H1 (cell line): ENCODE results near the gene NOL4L. TPM values are rescaled to one million over a fixed set of nuclear protein-coding genes. Genes with fewer than 3 reads are reported as not detected.

Experiments used
- CTCF ChIA-PET: fragments of 300-600 bp; sonication (Branson Sonifier 250); formaldehyde crosslinking; loops from one replicate; lab custom pipeline; 2021; ENCODE audit not compliant: partially characterized antibody; lab: Charles Lee
- POLR2A ChIA-PET: fragments of 300-600 bp; sonication (Branson Sonifier 250); formaldehyde crosslinking; loops from one replicate; lab custom pipeline; 2021; ENCODE audit warnings: inconsistent platforms; ENCODE audit not compliant: partially characterized antibody; lab: Charles Lee
- DNase-seq, 2 experiments: peaks; one replicate each; pipeline versions ENCODE4 v3.0.0 to v3.0.0-alpha.2; 2010 to 2022; ENCODE audit warnings: low spot score in 2 of 2, low read depth in 1 of 2, mixed read lengths in 1 of 2
- FAIRE-seq: peaks from 2 replicates; lab custom pipeline; 2011; peaks lifted over from hg19 to GRCh38; lab: Jason Lieb, UNC
- H2AFZ ChIP-seq: 2 replicates; pipeline ENCODE4 v1.8.1; 2012; ENCODE audit warnings: low read length, inconsistent platforms
- H2AK5ac ChIP-seq: 2 replicates; pipeline ENCODE4 v1.6.1; 2013; ENCODE audit warnings: low read depth, low read length
- H2BK120ac ChIP-seq: replicated peaks from 2 replicates; pipeline ENCODE3; 2013; ENCODE audit warnings: low read depth, low read length, inconsistent platforms
- H2BK12ac ChIP-seq: 2 replicates; pipeline ENCODE4 v1.6.1; 2013; ENCODE audit warnings: low read depth, low read length
- H2BK15ac ChIP-seq: 2 replicates; pipeline ENCODE4 v1.6.1; 2013; ENCODE audit warnings: low read length
- H2BK20ac ChIP-seq: 2 replicates; pipeline ENCODE4 v1.6.1; 2013; ENCODE audit warnings: low read length
- H2BK5ac ChIP-seq: 2 replicates; pipeline ENCODE4 v1.6.1; 2013; ENCODE audit warnings: low read depth, low read length
- H3K14ac ChIP-seq: 2 replicates; pipeline ENCODE4 v1.6.1; 2013; ENCODE audit warnings: inconsistent platforms; ENCODE audit not compliant: insufficient read length
- H3K18ac ChIP-seq: 2 replicates; pipeline ENCODE4 v1.6.1; 2013; ENCODE audit warnings: low read length; ENCODE audit errors: extremely low read depth
- H3K23ac ChIP-seq: 2 replicates; pipeline ENCODE4 v1.6.1; 2013; ENCODE audit warnings: inconsistent platforms; ENCODE audit not compliant: insufficient read length
- H3K23me2 ChIP-seq: 2 replicates; pipeline ENCODE4 v1.6.1; 2013; ENCODE audit warnings: low read depth, low read length
- H3K27ac ChIP-seq: 2 replicates; pipeline ENCODE4 v1.6.1; 2011; ENCODE audit warnings: low read depth, low read length, inconsistent platforms
- H3K27me3 ChIP-seq, 4 experiments: replicated peaks in 1 of 4; 1 replicate in 1 of 4; 2 replicates in 3 of 4; pipeline versions ENCODE4 v1.6.1 to v1.8.1; 2011 to 2013; ENCODE audit warnings: low read length in 3 of 4, mild to moderate bottlenecking in 3 of 4, inconsistent platforms in 2 of 4, mixed read lengths in 2 of 4, moderate library complexity in 1 of 4; ENCODE audit not compliant: control insufficient read depth in 3 of 4, insufficient read depth in 3 of 4; ENCODE audit errors: extremely low read depth in 1 of 4
- H3K36me3 ChIP-seq, 4 experiments: 2 replicates each; pipeline versions ENCODE4 v1.6.1 to v1.8.1; 2011 to 2013; ENCODE audit warnings: mild to moderate bottlenecking in 4 of 4, low read length in 3 of 4, moderate library complexity in 2 of 4, control low read depth in 1 of 4, inconsistent platforms in 1 of 4; ENCODE audit not compliant: insufficient read depth in 4 of 4, control insufficient read depth in 2 of 4
- H3K4ac ChIP-seq: replicated peaks from 2 replicates; pipeline ENCODE3; 2013; ENCODE audit warnings: low read length, low read depth, mixed read lengths, inconsistent platforms; ENCODE audit not compliant: insufficient read length
- H3K4me1 ChIP-seq, 4 experiments: replicated peaks in 1 of 4; 1 replicate in 1 of 4; 2 replicates in 3 of 4; pipeline versions ENCODE4 v1.6.1 to v1.8.1; 2011 to 2013; ENCODE audit warnings: low read length in 3 of 4, inconsistent platforms in 2 of 4, mixed read lengths in 1 of 4; ENCODE audit not compliant: insufficient read depth in 4 of 4, control insufficient read depth in 3 of 4
- H3K4me2 ChIP-seq, 2 experiments: 2 replicates each; pipeline versions ENCODE4 v1.6.1 to v1.8.1; 2011 to 2013; ENCODE audit warnings: low read depth in 2 of 2, low read length in 2 of 2, control low read depth in 1 of 2, inconsistent platforms in 1 of 2, mild to moderate bottlenecking in 1 of 2; ENCODE audit not compliant: insufficient read depth in 1 of 2
- H3K4me3 ChIP-seq, 4 experiments: fragments of 200-600, 300-600 bp in 1 of 4; sonication (generic), shearing (Covaris generic), sonication (Bioruptor Twin) in 1 of 4; 2 replicates each; pipeline versions ENCODE4 v1.5.1 to v1.8.1; 2011 to 2016; ENCODE audit warnings: low read length in 4 of 4, low read depth in 3 of 4, control low read depth in 2 of 4, inconsistent platforms in 2 of 4, mild to moderate bottlenecking in 2 of 4, mixed read lengths in 1 of 4, moderate library complexity in 1 of 4; ENCODE audit not compliant: insufficient read depth in 2 of 4; ENCODE audit errors: extremely low read depth in 1 of 4
- H3K56ac ChIP-seq: replicated peaks from 2 replicates; pipeline ENCODE3; 2013; ENCODE audit warnings: low read depth, mild to moderate bottlenecking, mixed read lengths, low read length, inconsistent platforms; ENCODE audit not compliant: insufficient read length
- H3K79me1 ChIP-seq: 2 replicates; pipeline ENCODE4 v1.6.1; 2013; ENCODE audit warnings: low read depth, low read length, control low read depth
- H3K79me2 ChIP-seq, 2 experiments: 2 replicates each; pipeline versions ENCODE4 v1.6.1 to v1.8.1; 2012 to 2013; ENCODE audit warnings: low read length in 2 of 2, mild to moderate bottlenecking in 2 of 2, inconsistent platforms in 1 of 2; ENCODE audit not compliant: insufficient read depth in 2 of 2, control insufficient read depth in 1 of 2
- H3K9ac ChIP-seq, 4 experiments: replicated peaks in 1 of 4; 1 replicate in 1 of 4; 2 replicates in 3 of 4; pipeline versions ENCODE4 v1.6.1 to v1.8.1; 2011 to 2013; ENCODE audit warnings: low read depth in 3 of 4, low read length in 3 of 4, control low read depth in 2 of 4, mild to moderate bottlenecking in 2 of 4, moderate library complexity in 2 of 4, inconsistent platforms in 1 of 4; ENCODE audit errors: extremely low read depth in 1 of 4
- H3K9me3 ChIP-seq, 2 experiments: 2 replicates each; pipeline versions ENCODE4 v1.6.1 to v1.8.1; 2012 to 2013; ENCODE audit warnings: mild to moderate bottlenecking in 2 of 2, moderate library complexity in 2 of 2, control low read depth in 1 of 2, inconsistent platforms in 1 of 2, low read depth in 1 of 2, low read length in 1 of 2, mixed read lengths in 1 of 2; ENCODE audit not compliant: insufficient read depth in 2 of 2
- H4K20me1 ChIP-seq, 2 experiments: replicated peaks in 1 of 2; 2 replicates each; pipeline versions ENCODE3 to v1.8.1; 2011 to 2013; ENCODE audit warnings: inconsistent platforms in 2 of 2, low read length in 2 of 2, mild to moderate bottlenecking in 1 of 2; ENCODE audit not compliant: insufficient read depth in 2 of 2, control insufficient read depth in 1 of 2
- H4K5ac ChIP-seq: 2 replicates; pipeline ENCODE4 v1.6.1; 2013; ENCODE audit warnings: low read length, low read depth, mixed read lengths, inconsistent platforms; ENCODE audit not compliant: insufficient read length
- H4K8ac ChIP-seq: 2 replicates; pipeline ENCODE4 v1.8.0; 2013; ENCODE audit warnings: mild to moderate bottlenecking, moderate library complexity, low read length, inconsistent platforms; ENCODE audit not compliant: insufficient read depth; ENCODE audit errors: extremely low read depth
- H4K91ac ChIP-seq: replicated peaks from 2 replicates; pipeline ENCODE3; 2013; ENCODE audit warnings: low read length, mixed read lengths, inconsistent platforms; ENCODE audit not compliant: insufficient read length
- ASH2L ChIP-seq: fragments of 200-600, 300-600 bp; sonication (generic); IDR thresholded peaks from one replicate; pipeline ENCODE4 v1.7.1; 2017; ENCODE audit warnings: low read length
- CBX5 ChIP-seq: fragments of 300-800, 300-1000 bp; sonication (generic); IDR thresholded peaks from 2 replicates; pipeline ENCODE4 v1.7.1; 2016; ENCODE audit warnings: antibody characterized with exemption, low read length, low read depth
- HDAC6 ChIP-seq: IDR thresholded peaks from one replicate; pipeline ENCODE4 v1.7.1; 2012; ENCODE audit warnings: low read depth, mild to moderate bottlenecking, inconsistent platforms, low read length, moderate library complexity
- KDM5A ChIP-seq: fragments of 200-600 bp; IDR thresholded peaks from 2 replicates; pipeline ENCODE4 v1.7.1; 2012; ENCODE audit warnings: mild to moderate bottlenecking, low read length, inconsistent platforms, mixed read lengths
- MAFK ChIP-seq: IDR thresholded peaks from 2 replicates; pipeline ENCODE4 v1.6.1; 2012; ENCODE audit warnings: low read depth, mild to moderate bottlenecking, improper control_type of control experiment, low read length
- SIN3A ChIP-seq, 2 experiments: IDR thresholded peaks in 1 of 2; conservative IDR thresholded peaks in 1 of 2; 2 replicates each; pipeline ENCODE4 v1.6.1; 2011 to 2012; ENCODE audit warnings: low read length in 2 of 2, improper control_type of control experiment in 1 of 2, low read depth in 1 of 2, mild to moderate bottlenecking in 1 of 2
- SP1 ChIP-seq: IDR thresholded peaks from 2 replicates; pipeline ENCODE4 v1.6.1; 2011; ENCODE audit warnings: low read depth, low read length
- TBP ChIP-seq: IDR thresholded peaks from 2 replicates; pipeline ENCODE4 v1.6.1; 2011; ENCODE audit warnings: low read depth, low read length, improper control_type of control experiment
- TEAD4 ChIP-seq: IDR thresholded peaks from 2 replicates; pipeline ENCODE4 v1.6.1; 2012; ENCODE audit warnings: low read depth, low read length, inconsistent platforms, mixed read lengths
- WGBS, 2 experiments: shearing (Covaris generic) in 1 of 2; methylation state at CpG; one replicate each; pipeline versions ENCODE4 v1.1.6 to v1.1.7; 2013 to 2015; ENCODE audit warnings: low lambda C conversion rate in 2 of 2, mixed read lengths in 2 of 2, inconsistent platforms in 1 of 2, low coverage in 1 of 2, missing lambda C conversion rate in 1 of 2; ENCODE audit not compliant: insufficient replicate concordance in 2 of 2, insufficient coverage in 1 of 2, insufficient read length in 1 of 2; ENCODE audit errors: extremely low coverage in 1 of 2, missing lambda C conversion rate in 1 of 2; 5-methylcytosine and 5-hydroxymethylcytosine counted together
- polyA plus RNA-seq, 7 experiments: library from polyadenylated mRNA; depleted of rRNA in 3 of 7; stranded (reverse) in 5 of 7; unstranded in 2 of 7; fragments of >200 nt in 5 of 7; fragments of 200-250 nt in 2 of 7; gene quantifications; 1 replicate in 5 of 7; 2 replicates in 1 of 7; 4 replicates in 1 of 7; pipeline versions ENCODE4 v1.2.1 to v1.2.3, GENCODE V29; 2011 to 2013; ENCODE audit warnings: missing spikeins in 2 of 7, mixed read lengths in 2 of 7
- total RNA-seq: library from RNA; stranded (reverse); fragmentation: NEBNext Ultra II Directional; extraction: Animal tissue kit (Norgen Biotek cat#: 25700); gene quantifications from 2 replicates; pipeline ENCODE4 v1.2.1, GENCODE V29; 2021

NOL4L gene
- total and polyA plus RNA-seq, 2 of the 8 experiments (the other 6 are each of a cell fraction or from before 2014, with no cell fraction given): 15.3 to 23.7 TPM

DNA sequence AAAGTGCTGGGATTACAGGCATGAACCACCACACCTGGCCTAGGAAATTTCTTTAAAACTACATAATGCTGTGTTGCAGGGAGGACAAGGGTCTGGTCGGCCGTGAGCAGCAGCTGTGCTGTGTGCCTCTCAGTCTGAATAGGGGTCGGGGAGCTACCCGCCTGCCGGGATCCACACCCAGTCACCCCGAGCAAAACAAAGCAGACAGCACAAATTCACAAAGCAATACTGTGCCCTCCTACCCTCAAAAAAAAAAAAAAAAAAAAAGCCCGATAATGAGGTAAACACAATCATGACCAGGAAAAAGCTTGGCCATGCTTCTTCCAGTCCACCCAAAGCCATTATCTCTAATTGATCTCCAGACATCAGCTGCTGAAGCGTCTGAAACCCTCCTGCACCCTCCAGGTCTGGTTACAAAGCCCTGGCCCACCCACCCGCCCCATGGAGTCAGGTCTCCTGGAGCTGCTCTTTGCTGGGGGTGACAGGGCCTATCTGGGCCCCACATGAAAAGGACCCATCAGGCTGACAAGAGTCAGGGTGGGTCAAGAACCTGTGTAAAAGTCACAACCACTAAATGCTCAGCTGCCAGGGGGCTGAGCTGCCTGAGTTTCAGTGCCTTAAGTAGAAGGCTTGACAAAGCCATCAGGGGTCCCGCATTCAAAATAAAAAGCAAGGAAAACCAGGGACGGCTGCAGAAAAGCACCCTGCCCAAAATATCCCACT is 88.2 kb downstream of the NOL4L start:
- Histone ChIP-seq H2BK15ac (no peak overlapping the region), H2AFZ (0 out of 2 replicates have a peak overlapping the region, but pooled peaks have one; percentile 73), H3K14ac (no peak overlapping the region), H3K4me2 (peak overlapping the region in 1 of 2 experiments; percentile 3; a peak in 1 of 4 replicates), H3K79me2 (no peaks in the 10 kb centered on the region), H3K9ac (no peak overlapping the region), H3K18ac (no peak overlapping the region; the same call in 1 of the 2 replicates), H4K8ac (no peak overlapping the region; the same call in 1 of the 2 replicates), H3K4me3 (no peak overlapping the region), H3K36me3 (no peaks in the 10 kb centered on the region), H2BK5ac (0 out of 2 replicates have a peak overlapping the region, but pooled peaks have one; percentile 18), H3K4me1 (peaks cover 0 to 10% (median 10%) of the 10 kb centered on the region in 4 experiments; a peak in 6 of 7 replicates), H4K20me1 (no peaks in the 10 kb centered on the region), H3K23me2 (no peaks in the 10 kb centered on the region), H4K91ac (no peak overlapping the region), H2BK12ac (no peak overlapping the region), H2BK20ac (no peak overlapping the region), H3K56ac (no peak overlapping the region), H3K23ac (no peak overlapping the region), H2BK120ac (no peak overlapping the region), H2AK5ac (no peak overlapping the region), H3K27me3 (no peaks in the 10 kb centered on the region), H4K5ac (no peak overlapping the region), H3K27ac (no peak overlapping the region), H3K9me3 (no peaks in the 10 kb centered on the region), H3K4ac (no peak overlapping the region), H3K79me1 (no peaks in the 10 kb centered on the region)
- CTCF ChIA-PET: interaction anchor here (1.1 to 3.8 kb wide), 9 partner anchors 11 to 156 kb away, joined by 3 to 32 read pairs (median 4); no protein-coding TSS in a partner anchor
- whole genome bisulfite sequencing, 2 experiments: 84% methylated on average over 10 of the region's 11 CpGs; no CpG with 5 or more reads in 1 of the 2 experiments
- POLR2A ChIA-PET: interaction anchor here (0.9 to 2.5 kb wide), 5 partner anchors 13 to 31 kb away, joined by 3 to 9 read pairs (median 4); no protein-coding TSS in a partner anchor
- FAIRE-seq (no peak), DNase-seq (no peak)
- TF ChIP-seq TBP: no peak
- no peak for TF ChIP-seq CBX5
- no peak for TF ChIP-seq TEAD4
- no peak for TF ChIP-seq SP1
- no peak for TF ChIP-seq KDM5A
- TF ChIP-seq ASH2L: no peak
- no peak for TF ChIP-seq SIN3A (conservative IDR thresholded peaks at IDR 0.05 in 1 of 2, IDR thresholded peaks at IDR 0.05 in 1 of 2; ENCODE audit: low read depth in 1 of 2, low read length in 2 of 2)
- no peak for TF ChIP-seq HDAC6
- TF ChIP-seq MAFK: no peak
